HT-29 (cell line): ENCODE measurements around the gene CFI. TPM values are rescaled to one million over a fixed set of nuclear protein-coding genes. Genes with fewer than 3 reads are reported as not detected.
"Not testable (repeated sequence)": the region's sequence is repeated elsewhere in the genome, so short reads cannot be mapped to it uniquely, and the experiment has no call there.

Experiments used
- DNase-seq: peaks from one replicate; pipeline ENCODE4 v3.0.0-alpha.2; 2015; ENCODE audit warnings: low spot score
- total RNA-seq: library from RNA; depleted of rRNA; stranded (reverse); fragments of >200 nt; shearing (Covaris generic); gene quantifications from 2 replicates; pipeline ENCODE4 v1.2.3, GENCODE V29; 2014

Gene CFI
- total RNA-seq, 1 experiment from 2014 or later = 0.20 TPM

GRCh38 chr4:109798866-109799265 lies 2.9 kb downstream of the CFI start:
- DNase-seq = no peak

- no peak for DNase-seq
Observed at GRCh38 chr4:109795059-109795458, 6.7 kb downstream of the CFI start.

GRCh38 chr4:109787807-109788206 lies 14.0 kb downstream of the CFI start:
- DNase-seq = no peak

- DNase-seq = no peak
Observed at GRCh38 chr4:109786846-109787245, 15.0 kb downstream of the CFI start.

- DNase-seq = not testable (repeated sequence)
Observed at GRCh38 chr4:109782092-109782491, 19.7 kb downstream of the CFI start.

- DNase-seq = no peak
Observed at GRCh38 chr4:109764789-109765402, 36.9 kb downstream of the CFI start.

- DNase-seq = no peak
Observed at GRCh38 chr4:109764376-109764775, 37.4 kb downstream of the CFI start.

- DNase-seq = no peak
Observed at GRCh38 chr4:109760682-109761081, 41.1 kb downstream of the CFI start.

GRCh38 chr4:109755656-109756055 lies 46.1 kb downstream of the CFI start:
- DNase-seq = no peak

GRCh38 chr4:109754093-109754857 lies 47.5 kb downstream of the CFI start:
- no peak for DNase-seq

GRCh38 chr4:109752525-109752924 lies 49.3 kb downstream of the CFI start:
- DNase-seq = no peak

- no peak for DNase-seq
Observed at GRCh38 chr4:109751852-109752251, 49.9 kb downstream of the CFI start.

- no peak for DNase-seq
Observed at GRCh38 chr4:109750652-109751244, 51.1 kb downstream of the CFI start.

GRCh38 chr4:109749388-109750082 lies 52.3 kb downstream of the CFI start:
- no peak for DNase-seq

GRCh38 chr4:109748114-109748513 lies 53.7 kb downstream of the CFI start:
- no peak for DNase-seq

GRCh38 chr4:109746728-109747127 lies 55.1 kb downstream of the CFI start:
- no peak for DNase-seq

- DNase-seq = no peak
Observed at GRCh38 chr4:109745830-109746229, 56.0 kb downstream of the CFI start.

GRCh38 chr4:109739547-109739946 lies 62.3 kb downstream of the CFI start:
- DNase-seq = no peak

- DNase-seq = no peak
Observed at GRCh38 chr4:109738104-109738872, 63.5 kb downstream of the CFI start.

GRCh38 chr4:109735566-109736365 lies 66.0 kb downstream of the CFI start:
- no peak for DNase-seq

- DNase-seq = no peak
Observed at GRCh38 chr4:109733728-109734127, 68.1 kb downstream of the CFI start.
